NCI-H1048 (cell line): ENCODE results near the gene CUX1.
"Not testable (repeated sequence)": the region's sequence is repeated elsewhere in the genome, so short reads cannot be mapped to it uniquely, and the experiment has no call there.

Source experiments
- DNase-seq: peaks from one replicate; lab custom pipeline; 2025; lab: John Stamatoyannopoulos, UW

CUX1 gene

GRCh38 chr7:101817471-101818286, at the start of gene CUX1:
Gene CUX1 (plus strand): TSS chr7:101817626. CDS start chr7:101817640, 14 bp downstream.
- DNase-seq, result no peak

- DNase-seq, result no peak
These were observed 49.1 kb upstream of the CUX1 start for GRCh38 chr7:101768280-101768679.

- DNase-seq, result no peak
These were observed 47.0 kb upstream of the CUX1 start for GRCh38 chr7:101770466-101770865.

- no peak for DNase-seq
These were observed 44.8 kb upstream of the CUX1 start for GRCh38 chr7:101772508-101773211.

- DNase-seq, result no peak
These were observed 42.2 kb upstream of the CUX1 start for GRCh38 chr7:101775181-101775580.

GRCh38 chr7:101778026-101778580, 39.3 kb upstream of the CUX1 start:
- DNase-seq, result no peak

- no peak for DNase-seq
These were observed 38.2 kb upstream of the CUX1 start for GRCh38 chr7:101779267-101779666.

- DNase-seq, result no peak
These were observed 37.1 kb upstream of the CUX1 start for GRCh38 chr7:101780281-101780680.

GRCh38 chr7:101781439-101781838, 36.0 kb upstream of the CUX1 start:
- DNase-seq, result no peak

- DNase-seq, result no peak
These were observed 35.0 kb upstream of the CUX1 start for GRCh38 chr7:101782476-101782875.

- no peak for DNase-seq
These were observed 34.5 kb upstream of the CUX1 start for GRCh38 chr7:101782896-101783295.

GRCh38 chr7:101783381-101784181, 33.8 kb upstream of the CUX1 start:
- DNase-seq, result no peak

- DNase-seq, result no peak
These were observed 32.9 kb upstream of the CUX1 start for GRCh38 chr7:101784292-101785127.

GRCh38 chr7:101787864-101788263, 29.6 kb upstream of the CUX1 start:
- no peak for DNase-seq

- DNase-seq, result no peak
These were observed 28.9 kb upstream of the CUX1 start for GRCh38 chr7:101788517-101788916.

- DNase-seq, result no peak
These were observed 26.7 kb upstream of the CUX1 start for GRCh38 chr7:101790566-101791293.

- DNase-seq, result no peak
These were observed 25.3 kb upstream of the CUX1 start for GRCh38 chr7:101792051-101792681.

- not testable (repeated sequence) for DNase-seq
These were observed 24.7 kb upstream of the CUX1 start for GRCh38 chr7:101792682-101793071.

- DNase-seq, result no peak
These were observed 22.0 kb upstream of the CUX1 start for GRCh38 chr7:101795461-101795860.

GRCh38 chr7:101798173-101798572, 19.3 kb upstream of the CUX1 start:
- not testable (repeated sequence) for DNase-seq
